Peyer's patch (tissue), 4 donors: Measurements from ENCODE around the gene ZNF669.

Experiments used
- CTCF ChIP-seq, 6 experiments: fragments of 450-650 bp in 4 of 6; fragments of 200-600 bp in 2 of 6; sonication (generic) in 1 of 6; IDR thresholded peaks; one replicate each; pipeline ENCODE4 v1.5.1; 2017 to 2019; ENCODE audit warnings: antibody characterized with exemption in 6 of 6, mild to moderate bottlenecking in 3 of 6, moderate library complexity in 1 of 6
- POLR2A ChIP-seq, 2 donors: fragments of 450-650 bp; IDR thresholded peaks; one replicate each; pipeline ENCODE4 v1.5.1; 2017; ENCODE audit warnings: antibody characterized with exemption in 2 of 2, mild to moderate bottlenecking in 2 of 2, moderate library complexity in 2 of 2

- no peak for TF ChIP-seq CTCF (IDR thresholded peaks at IDR 0.05)
- no peak for TF ChIP-seq POLR2A (IDR thresholded peaks at IDR 0.05)
These were observed 43.4 kb downstream of the ZNF669 start for GRCh38 chr1:247060771-247061170.
